GM13976 (cell line): Measurements from ENCODE around the gene GGT7.

ENCODE experiments used
- DNase-seq: peaks from one replicate; pipeline ENCODE4 v3.0.0; 2012; ENCODE audit warnings: low spot score
- in situ Hi-C: fragments of 300-500 bp; cut with MboI; formaldehyde crosslinking; loops from one replicate; pipeline ENCODE4 v1.12.0; 2022; ENCODE audit warnings: low sequenced_read_pairs, mixed read lengths, inconsistent platforms; ENCODE audit not compliant: unreplicated experiment
- TF ChIP-seq, protein P1 (sequence below): IDR thresholded peaks from 2 replicates; pipeline ENCODE4 v1.5.1; 2012; ENCODE audit warnings: borderline replicate concordance, mild to moderate bottlenecking; ENCODE audit not compliant: insufficient read depth; ENCODE audit errors: extremely low read depth, missing control alignments, control extremely low read depth

GGT7 gene

DNA sequence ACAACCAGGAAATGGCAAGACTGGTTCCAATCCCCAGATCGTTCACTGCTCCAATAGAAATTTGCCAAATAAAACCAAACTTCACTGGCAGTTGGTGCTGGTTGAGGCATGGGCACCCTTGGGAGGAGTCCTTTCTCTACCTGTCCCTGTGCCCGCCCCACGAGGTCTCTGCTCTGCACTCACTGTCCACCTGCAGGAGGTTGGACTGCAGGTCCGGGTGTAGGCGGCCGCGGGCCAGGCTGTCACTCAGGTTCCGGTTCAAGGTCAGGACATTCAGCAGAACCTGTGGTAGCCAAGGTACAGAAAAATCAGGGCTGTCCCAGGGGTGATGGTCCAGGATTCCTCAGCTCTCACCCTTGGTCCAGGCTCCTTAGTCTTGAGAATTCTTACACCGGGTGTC lies 22.9 kb downstream of the GGT7 start:
- DNase-seq, result no peak
- TF ChIP-seq, protein P1, sequence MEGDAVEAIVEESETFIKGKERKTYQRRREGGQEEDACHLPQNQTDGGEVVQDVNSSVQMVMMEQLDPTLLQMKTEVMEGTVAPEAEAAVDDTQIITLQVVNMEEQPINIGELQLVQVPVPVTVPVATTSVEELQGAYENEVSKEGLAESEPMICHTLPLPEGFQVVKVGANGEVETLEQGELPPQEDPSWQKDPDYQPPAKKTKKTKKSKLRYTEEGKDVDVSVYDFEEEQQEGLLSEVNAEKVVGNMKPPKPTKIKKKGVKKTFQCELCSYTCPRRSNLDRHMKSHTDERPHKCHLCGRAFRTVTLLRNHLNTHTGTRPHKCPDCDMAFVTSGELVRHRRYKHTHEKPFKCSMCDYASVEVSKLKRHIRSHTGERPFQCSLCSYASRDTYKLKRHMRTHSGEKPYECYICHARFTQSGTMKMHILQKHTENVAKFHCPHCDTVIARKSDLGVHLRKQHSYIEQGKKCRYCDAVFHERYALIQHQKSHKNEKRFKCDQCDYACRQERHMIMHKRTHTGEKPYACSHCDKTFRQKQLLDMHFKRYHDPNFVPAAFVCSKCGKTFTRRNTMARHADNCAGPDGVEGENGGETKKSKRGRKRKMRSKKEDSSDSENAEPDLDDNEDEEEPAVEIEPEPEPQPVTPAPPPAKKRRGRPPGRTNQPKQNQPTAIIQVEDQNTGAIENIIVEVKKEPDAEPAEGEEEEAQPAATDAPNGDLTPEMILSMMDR, result no peak
- in situ Hi-C loops, result loop anchor here (10.0 to 25.0 kb wide), 2 partner anchors 265 to 363 kb away; no protein-coding TSS in a partner anchor

- TF ChIP-seq, protein P1, result no peak
- DNase-seq, result no peak
- in situ Hi-C loops, result loop anchor here (10.0 to 25.0 kb wide), 2 partner anchors 266 to 364 kb away; no protein-coding TSS in a partner anchor
Measured at GRCh38 chr20:34848597-34848996, 24.1 kb downstream of the GGT7 start.

DNA sequence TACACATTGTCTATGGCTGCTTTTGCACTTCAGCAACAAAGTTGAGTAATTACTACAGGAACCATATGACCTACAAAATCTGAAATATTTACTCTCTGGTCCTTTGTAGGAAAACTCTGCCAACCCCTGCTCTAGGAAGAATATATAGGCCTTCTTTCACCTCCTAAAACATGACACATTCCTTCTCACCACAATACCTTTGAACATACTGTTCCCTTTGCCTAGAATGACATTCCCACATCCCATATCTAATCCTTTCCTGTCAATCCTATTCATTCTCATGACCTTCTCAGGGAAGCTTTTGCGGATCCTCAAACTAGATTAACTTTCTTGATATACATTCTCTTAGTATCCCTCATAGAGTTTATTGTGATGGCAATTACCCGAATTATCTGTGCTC lies 29.2 kb downstream of the GGT7 start:
- DNase-seq, result no peak
- TF ChIP-seq, protein P1, result no peak
- in situ Hi-C loops, result loop anchor here (10.0 to 25.0 kb wide), 2 partner anchors 271 to 369 kb away; no protein-coding TSS in a partner anchor

DNA sequence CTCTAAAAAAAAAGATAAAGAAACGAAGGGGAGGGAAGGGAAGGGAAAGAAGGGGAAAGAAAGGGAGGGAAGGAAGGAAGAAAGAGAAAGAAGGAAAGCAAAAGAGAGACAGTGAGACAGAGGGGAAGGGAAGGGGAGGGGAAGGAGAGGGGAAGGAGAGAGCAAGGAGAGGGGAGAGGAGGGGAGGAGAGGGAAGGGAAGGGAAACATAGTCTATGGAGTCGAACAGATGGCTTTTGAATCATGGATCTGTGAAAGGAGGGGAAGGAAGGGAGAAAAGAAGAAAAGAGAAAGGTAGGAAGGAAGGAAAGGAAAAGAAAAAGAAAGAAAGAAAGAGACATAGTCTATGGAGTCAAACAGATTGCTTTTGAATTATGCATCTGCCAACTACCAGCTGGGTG lies 30.5 kb downstream of the GGT7 start:
- TF ChIP-seq, protein P1, result no peak
- DNase-seq, result no peak
- in situ Hi-C loops, result loop anchor here (10.0 to 25.0 kb wide), 2 partner anchors 273 to 370 kb away; no protein-coding TSS in a partner anchor

GRCh38 chr20:34834459-34834893 lies 38.2 kb downstream of the GGT7 start:
- TF ChIP-seq, protein P1, result peak; percentile 29
- DNase-seq, result peak; percentile 51
- in situ Hi-C loops, result loop anchor here (25.0 kb wide), 1 partner anchor 378 kb away; no protein-coding TSS in a partner anchor

DNA sequence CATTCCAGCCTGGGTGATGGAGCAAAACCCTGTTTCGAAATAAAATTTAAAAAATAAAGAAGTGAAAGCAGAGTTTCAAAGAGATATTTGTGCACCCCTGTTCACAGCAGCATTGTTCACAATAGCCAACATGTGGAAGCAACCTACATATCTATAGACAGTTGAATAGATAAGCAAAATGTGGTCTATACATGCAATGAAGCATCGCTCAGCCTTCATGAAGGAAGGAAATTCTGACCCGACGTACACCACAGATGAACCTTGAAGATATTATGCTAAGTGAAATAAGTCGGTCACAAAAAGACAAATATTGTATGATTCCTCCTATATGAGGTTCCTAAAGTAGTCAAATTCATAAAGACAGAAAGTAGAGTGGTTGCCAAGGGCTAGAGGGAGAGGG lies 40.7 kb downstream of the GGT7 start:
- in situ Hi-C loops, result loop anchor here (25.0 kb wide), 1 partner anchor 380 kb away; no protein-coding TSS in a partner anchor
- no peak for DNase-seq
- TF ChIP-seq, protein P1, result no peak

GRCh38 chr20:34829191-34829590 lies 43.5 kb downstream of the GGT7 start:
- in situ Hi-C loops, result loop anchor here (25.0 kb wide), 1 partner anchor 383 kb away; no protein-coding TSS in a partner anchor
- TF ChIP-seq, protein P1, result no peak
- DNase-seq, result no peak
